HG02884 (cell line): ENCODE data around the gene PDE1C.

ENCODE experiments used
- ATAC-seq: cut with Tn5 transposase; IDR thresholded peaks from one replicate; pipeline ENCODE4 v1.9.1; 2021; ENCODE audit warnings: mild to moderate bottlenecking, moderate library complexity; ENCODE audit not compliant: unreplicated experiment

PDE1C gene

DNA sequence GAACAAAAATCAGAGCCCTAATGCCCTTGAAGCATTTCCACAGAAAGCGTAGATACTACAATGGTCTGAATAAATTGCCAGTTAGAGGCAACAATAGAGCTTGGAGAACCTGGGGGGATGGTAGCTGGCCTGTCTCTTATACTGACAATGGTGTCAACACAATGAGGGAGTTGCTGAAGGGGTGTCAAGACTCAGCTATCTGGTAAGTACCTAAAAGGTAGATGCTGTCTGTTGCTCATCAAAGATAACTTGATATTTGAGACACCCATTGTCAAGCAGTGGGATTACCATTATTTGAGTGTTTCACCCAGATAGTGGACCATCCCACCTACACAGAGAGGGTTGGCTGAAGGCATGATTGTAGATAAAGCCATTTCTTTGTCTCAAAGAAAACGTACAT is 72.8 kb downstream of the PDE1C start:
- ATAC-seq, result no peak

DNA sequence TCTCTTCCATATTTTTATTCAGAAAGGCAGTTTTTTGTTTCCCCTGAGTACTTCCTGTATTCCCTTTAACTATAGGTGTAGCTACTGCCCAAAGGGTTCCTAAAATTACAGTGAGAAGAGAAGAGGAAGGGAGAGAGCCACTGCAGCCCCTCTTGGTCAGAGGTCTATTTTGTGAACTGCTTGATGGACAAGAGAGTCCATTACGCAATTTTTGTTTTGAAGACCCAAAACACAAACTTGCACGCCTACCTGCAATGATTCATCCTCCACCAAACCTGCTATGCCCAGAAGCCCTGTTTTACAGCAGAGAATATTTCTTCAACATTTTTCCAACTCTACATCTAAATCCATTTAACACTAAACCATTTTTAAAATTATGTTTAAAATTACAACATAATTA is 75.1 kb downstream of the PDE1C start:
- no peak for ATAC-seq

DNA sequence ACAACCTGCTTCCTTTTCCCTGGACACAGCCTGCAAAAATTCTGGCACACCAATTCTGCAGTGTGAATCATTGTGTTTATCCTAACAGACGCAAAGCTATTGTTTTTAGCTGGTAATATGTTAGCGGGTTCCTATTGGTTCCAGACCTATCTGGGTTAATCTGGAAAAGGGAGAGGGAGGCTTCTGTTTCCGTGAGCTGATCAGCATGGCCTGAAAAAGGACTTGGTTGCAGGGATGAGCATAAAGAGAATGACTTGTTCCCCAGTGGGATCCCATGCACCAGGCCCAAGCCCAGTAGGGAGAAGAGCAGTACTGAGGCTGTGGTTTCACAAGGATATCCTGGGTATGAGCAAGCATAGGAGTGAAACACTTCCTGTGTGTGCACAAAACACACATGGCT is 78.4 kb downstream of the PDE1C start:
- ATAC-seq, result no peak

DNA sequence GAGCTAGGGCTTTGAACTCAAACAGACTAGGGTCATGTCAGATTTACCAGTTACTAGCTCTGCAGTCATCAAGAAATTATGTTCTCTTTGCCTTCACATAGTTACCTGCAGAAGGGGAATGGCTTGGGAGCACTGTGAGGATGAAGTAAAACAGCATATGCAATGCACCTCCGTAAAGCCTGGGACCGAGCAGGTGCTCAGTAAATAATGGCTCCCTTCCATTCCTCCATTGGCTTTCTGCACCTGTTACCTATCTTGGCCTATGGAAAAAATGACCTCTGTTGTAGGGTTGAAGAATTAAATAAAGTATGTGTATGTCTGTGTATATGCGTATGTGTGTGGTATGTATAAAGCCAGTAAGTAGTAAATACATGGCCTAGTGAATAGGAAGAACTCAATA is 78.8 kb downstream of the PDE1C start:
- no peak for ATAC-seq

DNA sequence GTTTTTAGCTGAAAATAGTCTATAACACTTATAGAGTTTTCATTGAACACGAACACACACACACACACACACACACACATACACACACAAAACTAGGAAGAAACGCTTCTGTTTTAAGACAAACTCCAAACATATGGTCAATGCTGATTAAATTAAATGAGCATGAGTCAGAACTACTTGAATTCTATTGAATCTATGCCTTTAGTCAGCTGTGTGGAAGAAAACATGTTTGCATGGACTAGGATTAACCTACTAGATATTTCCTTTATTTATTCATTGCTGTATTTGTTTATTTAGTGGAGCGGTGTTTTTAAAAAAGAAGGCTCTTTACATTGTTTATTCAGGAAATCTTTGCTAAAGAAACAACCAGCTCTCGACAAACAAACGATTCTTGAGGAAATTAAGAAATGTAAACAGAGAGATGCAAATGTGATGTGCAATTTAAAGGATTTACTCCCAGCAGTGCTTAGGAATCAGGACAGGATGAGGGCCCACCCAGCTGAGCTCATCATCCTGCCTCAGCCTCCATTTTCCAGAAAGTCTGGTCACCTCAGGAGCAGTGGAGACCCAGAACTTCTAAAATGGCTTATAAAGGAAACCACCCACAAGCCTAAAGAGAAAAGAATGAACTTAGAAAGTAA is 83.2 kb downstream of the PDE1C start:
- ATAC-seq, result no peak

DNA sequence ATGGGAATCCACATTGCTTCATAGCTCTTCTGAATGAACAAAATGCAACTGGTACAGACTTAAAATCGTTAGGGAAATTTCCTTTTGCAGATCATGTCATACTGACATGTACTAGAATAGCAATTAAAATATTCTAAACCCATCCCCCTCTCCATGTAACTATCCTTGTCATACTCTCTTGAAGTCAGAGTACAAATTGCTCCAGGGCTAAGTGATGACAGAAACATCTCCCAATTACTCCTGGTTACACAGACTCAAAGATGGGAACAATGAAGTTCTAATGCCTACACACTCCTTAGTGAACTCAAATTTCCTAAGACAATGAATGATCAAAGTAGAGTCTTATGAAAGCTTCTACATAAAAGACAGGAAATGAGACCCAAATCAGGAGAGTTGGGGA is 87.2 kb downstream of the PDE1C start:
- ATAC-seq, result no peak

DNA sequence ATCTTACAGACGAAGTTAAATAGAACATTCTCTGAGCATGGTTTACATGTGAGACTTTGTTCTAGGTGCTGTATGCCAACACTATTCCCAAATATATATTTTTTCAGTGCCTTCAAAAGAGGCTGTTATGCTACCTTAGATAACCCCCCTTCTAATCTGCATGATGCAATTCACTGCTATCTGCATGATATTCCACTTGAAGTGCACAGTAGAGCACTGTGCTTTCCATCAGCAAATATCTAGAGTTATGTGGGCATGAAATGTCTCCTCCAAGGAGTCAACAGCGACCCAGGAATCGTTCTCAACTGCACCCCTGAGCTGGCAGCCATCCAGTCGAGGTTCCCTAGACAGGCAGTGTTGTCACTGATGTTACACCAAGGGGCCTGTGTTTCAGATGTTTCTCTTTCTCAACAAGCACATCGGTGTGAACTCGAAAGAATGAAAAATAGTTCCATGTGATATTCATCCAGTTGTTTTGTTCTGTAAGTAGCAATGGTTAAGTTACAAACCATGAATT is 88.3 kb downstream of the PDE1C start:
- no peak for ATAC-seq

DNA sequence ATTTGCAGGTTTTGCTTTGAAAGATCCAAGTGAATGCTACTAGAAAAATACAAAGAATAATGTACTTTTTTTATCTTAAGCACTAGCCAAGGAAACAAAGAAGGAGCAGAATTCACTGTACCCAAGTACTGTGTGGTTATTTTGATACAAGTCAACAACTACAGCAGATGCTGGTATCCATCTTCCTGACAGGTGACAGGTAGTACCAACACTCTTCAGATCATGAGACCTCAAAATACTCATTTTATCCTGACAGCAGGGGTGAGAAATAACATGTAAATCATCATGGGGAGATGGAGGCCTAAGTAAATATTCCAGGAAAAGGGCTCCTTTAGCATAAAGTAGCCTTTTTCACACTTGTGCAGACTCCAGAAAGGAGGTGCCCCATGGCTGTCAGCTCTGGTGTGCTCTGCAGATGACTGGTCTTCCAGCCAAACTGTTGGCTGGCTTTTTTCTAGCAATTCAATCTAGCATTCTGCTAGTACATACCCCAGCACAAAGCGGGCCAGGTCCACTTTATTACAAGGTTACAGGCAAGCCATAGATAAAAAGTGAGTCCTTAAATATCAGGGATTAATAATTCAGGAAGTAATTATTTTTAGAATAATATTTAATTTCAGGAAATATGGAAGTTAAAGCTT is 90.4 kb downstream of the PDE1C start:
- ATAC-seq, result no peak

DNA sequence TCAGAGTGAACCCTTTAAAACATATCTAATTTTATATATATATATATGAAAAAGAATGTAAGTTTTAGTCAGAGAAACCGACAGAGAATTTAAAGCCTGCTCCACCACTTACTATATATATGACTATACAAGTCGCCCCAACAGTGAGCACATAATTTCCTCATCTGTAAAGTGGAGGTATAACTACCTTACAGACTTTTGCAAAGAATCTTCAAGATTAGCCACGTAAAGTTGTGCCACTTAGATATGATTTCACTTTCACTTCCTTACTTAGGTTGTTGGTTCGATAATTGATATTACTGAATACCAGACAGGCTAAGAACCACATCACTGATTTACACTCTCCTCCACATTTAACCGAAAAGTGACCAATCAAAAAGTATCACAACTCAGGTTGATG is 94.7 kb downstream of the PDE1C start:
- no peak for ATAC-seq

DNA sequence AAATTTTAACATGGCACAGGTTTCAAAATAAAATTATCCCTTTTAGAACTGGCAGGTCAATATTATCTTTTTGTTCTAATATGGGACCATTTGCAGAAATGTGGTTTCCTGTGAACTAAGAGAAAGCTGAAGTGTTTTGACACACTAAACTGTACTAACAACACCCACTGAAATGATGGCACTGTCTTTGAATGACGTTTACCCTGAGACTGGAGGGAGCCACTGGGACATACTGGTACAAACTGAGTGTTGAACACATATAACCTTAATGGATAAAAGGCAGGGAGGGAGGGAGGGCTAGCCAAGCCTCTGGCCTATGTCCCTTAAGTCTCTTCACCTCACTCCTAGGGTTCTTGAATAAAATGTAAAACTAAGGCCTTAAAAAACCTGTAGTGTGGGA is 95.9 kb downstream of the PDE1C start:
- ATAC-seq, result no peak

DNA sequence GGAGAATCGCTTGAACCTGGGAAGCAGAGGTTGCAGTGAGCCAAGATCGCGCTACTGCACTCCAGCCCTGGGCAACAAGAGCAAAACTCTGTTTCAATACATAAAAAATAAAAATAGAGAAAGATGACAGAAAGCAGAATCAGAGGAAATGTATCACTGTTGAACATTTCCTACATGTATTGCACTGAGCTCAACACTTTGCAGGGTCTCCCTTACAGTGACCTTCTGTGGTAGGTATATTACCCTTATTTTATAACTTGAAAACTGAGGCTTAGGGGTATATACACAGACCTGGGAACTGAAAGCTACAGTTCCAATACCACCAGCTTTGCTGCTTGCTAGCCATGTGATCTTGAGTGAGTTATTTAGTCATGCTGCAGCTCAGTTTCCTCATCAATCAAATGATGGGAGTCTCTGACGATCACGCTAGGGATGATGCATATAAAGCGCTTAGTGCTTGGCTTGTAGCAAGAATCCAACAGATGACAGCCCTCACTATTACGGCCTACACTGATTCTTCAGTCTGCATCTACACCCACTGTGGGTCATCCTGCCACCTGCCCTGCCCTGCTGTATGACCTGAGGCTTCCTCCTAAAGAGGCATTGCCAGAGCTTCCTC is 99.0 kb downstream of the PDE1C start:
- no peak for ATAC-seq

DNA sequence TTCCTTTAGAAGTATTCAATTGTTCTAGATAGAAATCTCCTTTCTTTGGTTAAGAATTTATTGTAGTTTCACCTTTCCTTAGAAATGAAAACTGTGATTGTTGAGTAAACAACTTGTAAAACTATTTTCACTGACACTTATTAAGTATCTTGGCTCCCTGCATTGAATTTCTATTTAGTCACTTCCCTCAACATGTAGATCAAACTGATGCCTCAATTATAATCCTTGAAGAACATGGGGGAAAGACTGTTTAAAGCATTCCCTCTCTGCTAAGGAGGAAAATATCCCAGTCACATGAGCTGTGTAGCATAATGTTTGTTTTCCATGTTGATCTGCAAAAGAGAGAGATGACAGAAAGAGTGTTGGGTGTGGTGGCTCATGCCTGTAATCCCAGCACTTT is 99.7 kb downstream of the PDE1C start:
- no peak for ATAC-seq

DNA sequence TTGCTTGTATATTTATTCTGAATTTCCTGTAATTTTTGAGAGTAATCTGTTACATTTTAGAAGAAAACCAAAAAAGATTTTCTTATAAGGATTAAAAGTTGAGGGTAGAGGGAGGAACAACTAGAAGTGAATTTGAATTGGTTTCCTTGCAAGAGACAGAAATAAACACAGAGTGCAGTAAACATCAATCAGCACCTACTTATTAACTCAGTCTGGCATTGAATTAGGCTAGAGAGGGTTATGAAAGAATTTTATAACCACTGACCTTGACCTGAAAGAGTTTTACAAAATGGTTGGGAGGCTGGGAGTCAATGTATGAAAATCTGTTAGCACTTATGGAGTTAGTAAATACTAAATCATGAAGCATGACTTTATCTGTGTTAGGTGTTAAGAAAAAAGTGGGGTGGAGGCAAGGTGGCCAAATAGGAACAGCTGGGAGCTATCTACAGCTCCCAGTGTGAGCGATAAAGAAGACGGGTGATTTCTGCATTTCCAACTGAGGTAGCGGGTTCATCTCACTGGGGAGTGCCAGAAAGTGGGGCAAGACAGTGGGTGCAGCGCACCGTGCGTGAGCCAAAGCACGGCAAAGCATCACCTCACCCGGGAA is 106.5 kb downstream of the PDE1C start:
- no peak for ATAC-seq

DNA sequence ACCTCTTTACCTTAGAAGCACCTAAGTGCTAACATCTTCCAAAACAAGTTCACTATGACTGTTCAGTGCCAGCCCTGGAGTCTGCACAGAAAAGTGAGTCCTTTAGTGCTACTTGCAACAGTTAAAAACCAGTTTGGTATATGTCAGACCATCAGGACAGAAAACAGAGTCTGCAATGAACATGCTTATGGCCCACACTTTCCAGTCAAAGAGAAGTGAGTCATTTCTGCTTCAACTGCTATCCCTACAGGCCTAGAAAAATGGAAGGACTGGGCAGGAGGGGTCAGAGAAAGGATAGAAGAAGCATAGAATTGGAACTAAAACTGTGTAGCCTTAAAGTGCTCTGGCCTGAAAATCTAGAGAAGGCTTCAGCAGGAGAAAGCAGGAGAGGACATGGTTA is 108.0 kb downstream of the PDE1C start:
- ATAC-seq, result no peak

DNA sequence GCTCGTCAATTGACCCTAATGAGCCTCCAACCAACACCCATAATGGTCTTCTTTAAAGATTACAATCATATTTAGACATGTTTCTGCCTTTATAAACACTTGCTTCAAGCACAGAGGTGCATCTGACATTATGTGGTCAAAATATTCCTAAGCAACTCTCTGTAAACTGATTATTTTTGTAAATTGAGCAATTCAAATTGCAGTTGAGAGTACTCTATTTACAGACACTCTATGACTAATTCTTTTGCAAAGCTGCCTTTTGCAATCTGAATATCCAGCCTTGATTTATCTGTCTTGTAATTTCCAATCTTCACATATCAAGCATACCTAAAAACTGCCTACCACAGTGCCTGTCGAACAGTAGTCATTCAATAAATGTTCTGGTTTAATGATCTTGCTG is 112.0 kb downstream of the PDE1C start:
- no peak for ATAC-seq

DNA sequence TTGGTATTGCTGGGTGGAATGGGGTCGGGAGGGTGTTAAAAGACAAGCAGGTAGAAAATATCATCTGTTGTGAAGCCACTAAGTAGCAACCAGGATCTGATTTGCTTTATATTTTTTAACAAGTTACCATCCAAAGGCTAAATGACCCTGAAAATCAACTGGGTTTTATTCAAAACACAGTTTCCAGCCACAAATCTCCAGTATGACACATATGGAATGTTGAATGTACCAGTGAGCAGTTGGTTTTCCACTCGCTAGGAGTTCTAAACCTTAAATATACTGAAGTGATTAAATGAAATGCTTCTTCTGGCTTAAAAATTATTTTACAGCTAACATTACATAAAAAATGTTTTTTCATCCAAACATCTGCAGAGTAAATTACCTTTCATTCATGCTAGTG is 112.5 kb downstream of the PDE1C start:
- ATAC-seq, result no peak

DNA sequence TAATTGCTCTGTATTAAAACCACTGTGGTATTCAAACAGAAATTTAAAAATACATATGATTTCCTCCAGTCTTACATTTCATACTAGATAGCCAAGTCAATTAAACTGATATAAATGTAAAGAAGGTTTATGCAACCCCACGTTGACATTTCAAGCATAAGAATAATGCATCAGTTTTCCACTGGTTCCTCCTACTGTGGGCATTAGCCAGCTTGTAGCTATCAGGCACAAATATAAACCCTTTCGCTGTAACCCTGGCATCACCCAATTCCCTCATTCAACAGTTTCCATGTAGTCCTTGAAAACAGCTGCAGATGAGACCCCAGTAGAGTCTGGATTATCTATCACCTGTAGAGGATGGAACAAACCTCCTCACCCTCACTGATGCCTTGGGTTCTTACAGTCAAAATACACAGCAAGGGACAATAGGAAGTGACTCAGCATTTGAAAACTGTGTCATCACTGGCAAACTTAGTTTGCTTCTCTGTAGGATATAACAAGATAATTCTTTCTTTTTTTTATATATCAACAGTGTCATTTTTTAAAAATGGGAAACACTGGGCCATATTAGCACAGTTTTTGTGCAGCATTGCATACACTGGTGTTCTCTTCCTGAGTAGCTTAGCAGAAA is 113.0 kb downstream of the PDE1C start:
- ATAC-seq, result no peak

DNA sequence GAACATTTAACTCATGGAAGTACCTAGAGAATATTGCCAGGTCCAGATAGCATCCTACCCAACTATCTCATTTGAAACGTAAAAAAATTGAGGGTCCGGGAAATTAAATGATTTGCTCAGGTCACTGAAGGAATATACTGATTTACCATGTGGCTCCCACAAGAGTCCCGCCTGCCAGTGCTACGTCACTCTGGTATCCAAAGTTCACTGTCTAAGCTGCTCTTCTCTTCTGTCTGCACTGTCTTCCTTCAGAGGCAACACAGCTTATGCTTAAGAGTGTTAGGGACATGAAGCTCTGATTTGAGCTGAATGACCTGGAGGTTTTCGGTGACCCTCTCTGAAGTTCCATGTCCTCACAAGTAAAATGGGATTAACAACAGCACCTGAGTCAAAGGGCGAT is 114.6 kb downstream of the PDE1C start:
- no peak for ATAC-seq

DNA sequence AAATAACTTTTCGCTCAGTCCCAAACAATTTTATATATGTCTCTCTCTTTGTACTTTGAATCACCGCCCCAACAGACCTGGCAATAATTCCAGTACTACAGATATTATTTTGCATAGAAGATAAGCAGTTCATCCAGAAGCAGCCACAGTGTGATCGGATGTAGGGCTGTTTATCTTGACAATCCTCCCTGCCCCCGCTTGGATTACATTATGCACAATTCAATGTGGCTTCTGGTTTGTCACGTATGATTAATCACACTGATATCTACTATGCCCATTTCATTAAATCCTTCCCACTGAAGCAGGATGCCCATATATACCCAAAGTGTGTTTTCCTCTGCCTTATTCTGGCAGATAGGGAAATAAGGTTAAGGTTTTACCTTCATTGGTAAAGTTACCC is 115.2 kb downstream of the PDE1C start:
- ATAC-seq, result no peak

DNA sequence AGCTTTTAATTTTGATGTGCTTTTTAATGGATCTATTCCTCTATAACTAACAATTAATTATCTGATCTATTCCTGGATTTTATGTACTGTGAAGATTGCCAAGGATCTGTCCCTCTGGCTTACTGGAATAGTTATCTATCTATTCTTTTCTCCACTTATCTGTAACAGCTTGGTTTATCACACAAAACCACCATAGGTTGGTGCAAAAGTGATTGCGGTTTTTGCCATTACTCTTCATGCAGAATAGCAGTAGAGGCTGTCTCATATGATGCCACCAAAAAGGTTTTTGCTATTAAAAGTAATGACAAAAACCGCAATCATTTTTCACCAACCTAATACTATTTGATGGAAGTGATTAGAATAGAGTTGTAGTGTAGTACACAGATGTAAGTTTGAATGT is 115.7 kb downstream of the PDE1C start:
- no peak for ATAC-seq

DNA sequence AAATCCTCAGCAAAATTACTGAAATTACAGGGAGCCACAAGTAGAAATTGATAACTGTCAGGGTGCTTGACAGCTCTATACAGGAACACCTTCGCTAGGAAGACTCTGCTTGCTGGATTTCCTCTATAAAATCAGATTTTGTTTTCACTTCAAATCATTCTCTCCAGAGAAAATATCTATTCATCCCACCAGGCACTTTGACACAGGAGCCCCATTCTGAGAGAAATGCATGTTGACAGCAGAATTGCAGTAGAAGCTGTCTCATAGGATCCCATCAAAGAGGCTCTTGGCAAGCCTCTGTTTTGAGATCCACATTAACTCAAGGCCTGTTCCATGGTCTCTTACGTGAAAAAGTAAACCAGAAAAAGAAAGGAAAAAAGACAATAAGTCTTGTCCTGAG is 116.8 kb downstream of the PDE1C start:
- ATAC-seq, result no peak
